GM18867 (cell line): Measurements from ENCODE around the gene ALDH2.
"Not testable (repeated sequence)": the region's sequence is repeated elsewhere in the genome, so short reads cannot be mapped to it uniquely, and the experiment has no call there.

Experiments
- ATAC-seq: cut with Tn5 transposase; IDR thresholded peaks from one replicate; pipeline ENCODE4 v1.9.1; 2021; ENCODE audit warnings: mild to moderate bottlenecking, moderate library complexity; ENCODE audit not compliant: unreplicated experiment

Gene ALDH2

DNA sequence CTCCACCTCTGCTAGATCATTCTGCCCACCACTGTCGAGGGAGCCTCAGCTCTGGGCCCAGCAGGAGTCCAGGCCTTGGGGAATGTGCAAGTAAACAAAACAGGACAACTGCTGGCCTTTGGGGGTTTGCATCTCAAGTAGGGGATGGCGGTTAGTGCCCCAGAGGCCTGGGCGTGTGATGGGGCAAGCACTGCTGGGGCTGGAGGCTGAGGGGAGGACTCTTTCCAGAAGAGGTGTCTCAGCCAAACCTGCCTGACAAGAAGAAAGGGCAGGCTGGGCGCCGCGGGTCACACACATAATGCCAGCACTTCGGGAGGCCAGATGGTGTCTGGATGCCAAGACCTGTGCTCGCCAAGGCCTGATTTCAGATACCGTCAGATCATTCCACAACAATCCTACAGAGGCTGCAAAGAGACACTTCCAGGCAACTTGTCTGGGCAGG lies 8.6 kb upstream of the ALDH2 start:
- no peak for ATAC-seq

DNA sequence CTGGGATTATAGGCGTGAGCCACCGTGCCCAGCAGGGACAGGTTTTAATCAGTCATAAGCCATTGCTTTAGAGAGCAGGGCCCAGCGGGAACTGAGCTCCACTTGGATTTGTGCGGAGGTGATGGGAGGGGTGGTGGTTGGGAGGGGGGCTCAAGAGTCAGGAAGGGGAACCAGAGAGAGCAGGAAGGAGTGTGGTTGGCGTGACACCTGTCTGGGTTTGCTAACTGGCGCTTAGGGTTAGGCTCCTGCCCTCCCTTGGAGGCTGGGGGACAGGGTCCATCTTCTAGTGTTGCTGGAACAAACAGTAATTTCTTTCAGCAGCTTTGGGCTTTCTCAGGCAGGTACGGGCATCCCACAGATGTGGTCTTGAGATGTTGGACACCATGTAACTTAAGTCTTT lies 7.5 kb upstream of the ALDH2 start:
- ATAC-seq, result no peak

DNA sequence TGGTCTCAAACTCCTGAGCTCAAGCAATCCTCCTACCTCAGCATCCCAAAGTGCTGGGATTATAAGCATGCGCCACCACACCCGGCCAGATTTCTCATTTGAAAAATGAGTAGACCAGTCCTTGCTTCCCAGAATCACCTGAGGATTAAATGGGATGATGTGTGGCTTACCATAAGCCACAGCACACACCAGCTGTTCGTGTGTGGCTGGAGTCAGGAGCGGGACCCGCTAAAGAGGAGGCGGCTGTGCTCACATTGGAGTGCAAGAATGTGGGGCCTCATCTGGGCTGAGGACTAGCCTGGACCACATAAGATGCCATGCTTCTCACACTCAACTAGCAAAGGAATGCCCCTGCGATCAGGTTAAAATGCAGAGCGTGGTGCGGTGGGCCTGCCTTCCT lies 6.7 kb upstream of the ALDH2 start:
- ATAC-seq, result no peak

DNA sequence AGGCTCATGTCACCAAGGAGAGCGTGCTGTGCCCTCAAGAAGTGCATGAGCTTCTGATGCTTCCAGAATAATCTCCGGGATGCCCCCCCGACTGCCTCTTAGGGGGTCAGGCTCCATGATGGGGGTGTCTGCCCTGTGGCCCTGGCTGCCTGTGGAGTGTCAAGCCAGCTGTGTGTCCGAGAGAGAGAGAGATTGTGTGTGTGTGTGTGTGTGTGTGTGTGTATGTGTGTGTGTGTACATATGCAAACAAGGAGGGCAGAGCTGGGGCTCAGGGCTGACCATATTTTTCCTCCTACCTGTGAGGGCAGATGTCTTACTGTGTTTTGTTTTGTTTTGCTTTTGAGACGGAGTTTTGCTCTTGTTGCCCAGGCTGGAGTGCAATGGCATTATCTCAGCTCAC lies 5.6 kb upstream of the ALDH2 start:
- no peak for ATAC-seq

DNA sequence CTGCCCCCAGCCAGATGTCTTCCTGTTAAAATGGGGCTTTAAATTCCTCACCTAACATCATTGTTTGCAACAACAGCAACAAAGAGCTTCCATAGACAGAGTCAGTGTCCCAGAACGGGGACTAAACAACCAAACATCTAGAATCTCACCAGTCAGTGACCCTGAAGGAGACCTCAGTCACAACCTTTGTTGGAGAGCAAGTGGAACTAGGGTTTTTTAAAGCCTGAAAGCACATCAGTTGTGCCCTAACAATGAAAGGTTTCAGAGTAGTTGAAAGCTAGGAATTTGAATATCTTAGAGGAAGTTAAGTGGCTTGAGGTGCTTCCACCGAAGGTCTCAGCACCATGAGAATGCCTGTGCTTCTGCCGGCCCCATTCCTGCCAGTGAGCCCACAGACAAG lies 5.0 kb upstream of the ALDH2 start:
- peak; percentile 30 for ATAC-seq

DNA sequence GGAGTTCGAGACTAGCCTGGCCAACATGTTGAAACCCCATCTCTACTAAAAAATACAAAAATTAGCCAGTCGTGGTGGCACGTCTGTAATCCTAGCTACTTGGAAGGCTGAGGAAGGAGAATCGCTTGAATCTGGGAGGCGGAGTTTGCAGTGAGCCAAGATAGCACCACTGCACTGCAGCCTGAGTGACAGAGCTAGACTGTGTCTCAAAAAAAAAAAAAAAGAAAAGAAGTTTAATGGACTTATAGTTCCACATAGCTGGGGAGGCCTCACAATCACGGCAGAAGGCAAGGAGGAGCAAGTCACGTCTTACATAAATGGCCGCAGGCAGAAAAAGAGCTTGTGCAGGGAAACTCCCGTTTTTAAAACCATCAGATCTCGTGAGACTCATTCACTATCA lies 3.2 kb upstream of the ALDH2 start:
- not testable (repeated sequence) for ATAC-seq

DNA sequence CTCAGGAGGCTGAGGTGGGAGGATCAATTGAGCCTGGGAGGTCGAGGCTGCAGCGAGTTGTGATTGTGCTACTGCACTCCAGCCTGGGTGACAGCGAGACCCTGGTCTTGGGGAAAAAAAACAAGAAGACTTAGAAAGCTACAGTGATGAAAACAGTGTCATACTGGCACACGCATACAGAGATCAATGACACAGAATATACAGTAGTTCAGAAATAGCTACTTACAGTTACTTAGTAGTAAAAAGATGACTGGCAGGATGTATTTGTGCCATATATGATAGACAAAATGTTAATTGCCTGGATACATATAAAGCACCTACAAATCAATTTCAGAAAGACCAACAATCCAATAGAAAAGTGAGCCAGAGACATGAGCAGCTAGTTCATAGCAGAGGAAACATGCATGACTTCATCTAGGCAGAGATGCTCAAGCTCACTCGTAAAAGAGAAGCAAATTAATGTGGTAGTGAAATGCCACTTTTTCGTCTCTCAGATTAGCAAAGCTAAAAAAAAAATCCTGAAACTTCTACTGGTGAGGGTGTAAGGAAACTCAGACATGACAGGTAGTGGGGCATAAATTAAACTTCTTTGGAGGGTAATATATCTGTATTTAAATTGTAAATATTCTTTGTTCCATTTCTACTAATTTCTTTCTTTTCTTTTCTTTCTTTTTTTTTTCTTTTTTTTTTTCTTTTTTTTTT lies 2.5 kb upstream of the ALDH2 start:
- peak; percentile 55 for ATAC-seq

DNA sequence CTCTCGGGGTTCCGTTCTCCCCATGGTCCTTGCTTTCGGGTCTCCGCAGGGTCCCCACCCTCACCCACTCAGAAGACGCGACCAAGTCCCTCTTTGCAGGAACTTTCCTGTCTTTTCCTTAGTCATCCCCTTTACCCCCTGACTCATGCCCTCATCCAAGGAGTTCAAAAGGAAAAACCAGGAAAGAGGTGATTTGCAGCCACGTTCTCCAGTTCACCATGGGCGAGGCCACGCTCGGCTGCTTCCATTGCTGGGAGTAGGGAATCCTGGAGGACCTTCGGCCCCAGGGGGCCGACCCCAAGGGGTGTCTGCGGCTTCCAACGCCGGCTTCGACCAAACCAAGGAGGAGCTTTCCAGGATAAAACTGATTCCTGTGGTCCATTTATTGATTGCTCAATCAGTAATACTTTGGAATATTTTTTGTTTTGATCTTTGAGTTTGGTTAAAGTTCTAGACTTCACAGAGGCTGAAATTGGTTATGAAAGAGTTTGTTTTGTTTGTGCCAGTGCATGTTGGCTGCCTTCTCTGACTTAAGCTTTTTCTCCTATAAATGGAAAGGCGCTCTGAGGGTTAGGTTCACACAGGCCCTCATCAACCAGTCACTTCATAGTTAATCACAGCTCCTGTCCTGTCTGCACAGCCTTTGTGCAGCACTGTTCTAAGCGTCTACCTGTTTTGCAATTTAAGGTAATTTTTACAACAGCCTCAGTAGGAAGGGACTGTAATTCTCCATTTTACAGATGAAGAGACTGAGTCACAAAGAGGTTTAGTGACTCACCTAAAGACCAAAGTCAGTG lies 827 bp downstream of the ALDH2 start:
- ATAC-seq, result no peak

DNA sequence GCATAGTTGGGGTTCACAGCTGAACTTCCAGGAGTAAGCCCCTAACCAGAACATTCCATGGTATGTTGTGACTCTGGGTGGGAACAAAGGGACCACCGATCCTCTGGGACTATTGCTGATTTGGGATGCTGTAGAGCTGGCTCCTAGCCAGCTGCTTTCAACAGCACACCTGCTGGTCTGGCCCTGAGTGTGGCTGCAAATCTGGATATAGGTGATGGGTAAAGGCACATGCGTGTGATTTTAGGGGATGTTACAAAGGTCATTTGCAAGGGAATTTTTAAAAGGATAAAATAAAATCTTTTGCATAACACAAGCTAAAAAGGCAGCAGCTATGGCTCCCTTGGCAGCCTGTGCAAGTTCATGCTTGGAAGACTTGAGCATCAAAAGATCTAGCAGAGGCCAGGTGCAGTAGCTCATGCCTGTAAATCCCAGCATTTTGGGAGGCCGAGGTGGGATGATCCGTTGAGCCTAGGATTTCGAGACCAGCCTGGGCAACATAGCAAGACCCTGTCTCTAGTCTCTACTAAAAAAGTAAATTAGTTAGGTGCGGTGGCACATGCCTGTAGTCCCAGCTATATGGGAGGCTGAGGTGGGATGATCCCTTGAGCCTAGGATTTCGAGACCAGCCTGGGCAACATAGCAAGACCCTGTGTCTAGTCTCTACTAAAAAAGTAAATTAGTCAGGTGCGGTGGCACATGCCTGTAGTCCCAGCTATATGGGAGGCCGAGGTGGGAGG lies 1.6 kb downstream of the ALDH2 start:
- no peak for ATAC-seq

DNA sequence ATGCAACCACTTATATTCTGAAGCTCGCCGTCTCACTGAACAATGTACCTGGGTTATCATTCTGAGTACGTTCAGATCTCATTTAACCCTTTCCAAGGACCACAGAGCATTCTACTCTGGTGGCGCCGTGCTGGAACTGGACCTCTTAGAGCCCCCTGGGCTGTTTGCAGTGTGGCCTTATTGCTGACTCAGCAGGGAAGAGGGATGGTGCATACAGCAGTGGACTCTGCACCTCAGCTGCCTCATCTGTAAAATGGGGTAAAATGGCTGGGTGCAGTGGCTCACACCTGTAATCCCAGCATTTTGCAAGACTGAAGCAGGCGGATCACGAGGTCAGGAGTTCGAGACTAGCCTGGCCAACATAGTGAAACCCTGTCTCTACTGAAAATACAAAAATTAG lies 2.9 kb downstream of the ALDH2 start:
- ATAC-seq, result no peak

DNA sequence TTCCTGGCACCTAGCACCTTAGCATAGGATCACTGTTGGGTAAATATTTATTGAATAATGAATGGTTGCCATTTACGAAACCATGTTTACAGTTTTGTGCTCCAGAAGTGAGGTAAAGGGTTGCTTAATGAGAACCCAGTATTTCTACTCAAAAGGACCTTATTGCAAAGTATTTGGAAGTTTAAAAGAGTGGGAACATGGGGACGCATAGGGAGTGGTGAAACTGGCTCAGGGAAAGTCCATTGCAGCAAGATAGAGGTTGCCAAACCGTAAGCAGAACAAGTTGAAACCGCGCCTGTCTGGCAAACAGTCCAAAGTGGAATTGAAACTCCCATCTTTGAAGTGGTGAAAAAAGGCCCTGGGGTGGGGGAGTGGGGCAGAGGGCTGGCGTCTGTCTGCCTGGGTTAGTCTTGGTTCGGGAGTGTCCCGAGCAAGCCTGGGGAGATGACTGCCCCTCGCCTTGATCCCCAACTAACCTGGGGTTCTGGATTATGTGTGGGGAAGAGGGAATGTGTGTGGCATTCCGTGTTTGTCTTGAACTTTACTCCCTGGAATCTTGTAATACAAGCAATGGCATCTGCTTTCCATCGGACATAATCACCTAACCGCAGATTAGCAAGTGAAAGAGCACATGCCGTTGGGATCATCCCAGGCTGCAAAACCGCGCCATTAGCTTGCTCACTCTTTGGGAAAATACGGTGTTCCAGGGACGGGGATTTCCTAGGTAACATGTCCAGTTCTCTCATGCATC lies 7.2 kb downstream of the ALDH2 start:
- no peak for ATAC-seq

DNA sequence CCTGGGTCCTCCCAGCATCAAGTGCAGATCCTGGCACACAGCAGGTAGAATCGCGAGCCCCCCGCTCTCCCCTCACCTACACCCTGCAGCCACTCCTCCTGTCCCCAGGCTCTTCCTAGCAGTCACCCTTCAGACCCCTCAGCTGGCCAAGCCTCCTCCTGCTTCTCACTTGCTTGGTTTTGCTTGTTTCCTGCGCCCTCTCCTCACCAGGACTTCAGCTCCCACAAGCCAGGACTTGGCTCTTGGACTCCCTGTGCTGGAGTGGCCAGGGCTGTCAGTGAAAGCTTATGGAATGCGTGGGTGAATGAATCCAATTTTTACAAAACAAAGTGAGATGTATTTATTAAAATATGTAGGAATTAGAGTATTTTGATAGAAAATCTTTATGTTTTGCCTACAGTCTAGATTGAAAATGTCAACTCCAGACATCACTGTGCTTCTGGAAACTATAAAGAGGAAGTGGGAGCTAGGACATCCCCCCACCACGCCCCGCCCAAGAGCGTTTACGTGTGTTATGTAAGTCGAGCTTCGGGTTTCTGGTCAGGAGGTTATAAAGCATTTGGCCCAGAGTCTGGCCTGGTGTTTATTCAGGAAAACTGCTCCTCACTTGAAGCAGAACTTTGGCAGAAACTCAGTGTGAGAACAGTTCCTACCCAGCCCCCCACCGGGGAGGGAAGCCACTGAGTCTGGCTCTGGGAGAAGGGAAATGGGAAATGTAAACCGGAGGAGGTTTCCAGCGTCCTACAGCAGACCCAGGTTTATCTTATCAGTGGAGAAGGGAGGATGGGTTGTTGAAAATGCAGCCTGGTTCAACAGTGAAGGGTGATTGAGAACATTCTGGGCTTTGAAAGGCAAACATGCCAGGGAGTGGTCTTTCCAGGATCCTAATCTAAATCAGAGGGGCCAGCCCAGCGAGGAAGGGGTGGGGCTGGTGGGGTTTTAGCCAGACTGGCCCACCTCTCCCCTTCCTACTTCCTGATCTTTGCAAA lies 8.8 kb downstream of the ALDH2 start:
- ATAC-seq, result peak; percentile 64

DNA sequence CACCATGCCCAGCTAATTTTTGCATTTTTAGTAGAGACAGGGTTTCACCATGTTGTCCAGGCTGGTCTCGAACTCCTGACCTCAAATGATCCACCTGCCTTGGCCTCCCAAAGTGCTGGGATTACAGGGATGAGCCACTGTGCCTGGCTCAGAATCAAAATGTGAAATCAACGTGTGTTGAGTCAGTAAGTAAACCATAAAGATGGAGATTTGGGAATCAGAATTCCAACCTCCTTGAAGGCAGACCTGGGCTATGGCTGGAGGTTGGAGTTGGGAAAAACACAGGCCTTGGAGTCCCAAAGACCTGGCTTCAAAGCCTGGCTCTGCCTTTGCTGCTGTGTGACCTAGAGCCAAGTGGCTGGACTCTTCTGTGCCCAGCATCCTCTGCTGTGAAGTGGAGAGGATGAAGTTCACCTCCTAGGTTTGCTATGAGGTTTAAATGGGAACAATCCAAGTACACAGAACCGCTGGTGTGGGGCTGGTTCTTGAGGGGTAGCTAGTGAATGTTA lies 10.2 kb downstream of the ALDH2 start:
- ATAC-seq, result no peak

DNA sequence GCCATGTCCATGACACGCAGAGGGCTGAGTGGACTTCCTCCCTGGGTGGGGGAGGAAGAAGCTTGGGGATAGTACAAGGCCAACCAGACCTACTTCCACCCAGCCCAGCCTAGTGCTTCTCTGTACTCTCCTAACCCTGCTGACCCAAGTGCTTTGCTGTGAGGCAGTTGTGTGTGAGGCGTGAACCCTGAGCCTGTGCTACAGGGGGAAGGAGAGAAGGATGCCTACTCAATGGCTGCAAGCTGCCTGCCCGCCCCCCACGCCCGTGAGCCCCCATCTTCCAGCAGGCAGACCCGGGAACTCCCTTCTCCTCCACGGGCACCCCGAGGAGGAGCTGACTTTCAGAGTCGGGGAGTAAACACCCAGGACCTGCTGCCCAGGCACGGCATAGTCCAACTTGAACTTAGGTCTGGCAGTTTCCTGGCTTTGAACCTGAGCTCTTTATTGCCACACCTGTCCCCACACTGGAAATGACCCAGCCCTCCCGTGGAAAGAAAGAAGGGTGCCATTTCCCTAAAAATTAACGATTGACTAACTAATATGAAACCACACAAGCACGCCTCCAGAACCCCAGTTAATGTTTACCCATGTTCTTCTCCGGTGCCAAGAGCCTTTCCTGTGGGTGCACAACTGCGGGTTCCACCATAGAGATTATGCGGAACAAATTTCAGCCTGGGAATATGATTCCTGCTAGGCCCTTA lies 10.8 kb downstream of the ALDH2 start:
- ATAC-seq, result no peak

DNA sequence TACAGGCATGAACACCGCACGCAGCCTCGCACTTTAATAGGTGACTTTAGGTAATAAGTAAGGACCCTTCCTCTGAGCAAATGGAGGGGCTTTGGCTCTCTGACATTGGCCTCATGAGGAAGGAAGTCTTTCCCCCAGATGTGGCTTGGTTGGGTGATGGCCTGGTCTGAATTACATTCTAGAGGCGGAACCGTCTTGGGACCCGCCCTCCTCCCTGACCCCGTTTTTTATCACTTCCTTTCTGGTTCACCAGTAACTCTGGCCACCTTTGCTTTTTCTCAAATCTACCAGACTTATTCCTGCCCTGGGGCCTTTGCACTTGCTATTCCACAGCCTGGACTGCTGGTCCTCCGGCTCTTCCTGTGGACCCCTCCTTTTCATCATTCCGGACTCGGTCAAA lies 13.4 kb downstream of the ALDH2 start:
- no peak for ATAC-seq

DNA sequence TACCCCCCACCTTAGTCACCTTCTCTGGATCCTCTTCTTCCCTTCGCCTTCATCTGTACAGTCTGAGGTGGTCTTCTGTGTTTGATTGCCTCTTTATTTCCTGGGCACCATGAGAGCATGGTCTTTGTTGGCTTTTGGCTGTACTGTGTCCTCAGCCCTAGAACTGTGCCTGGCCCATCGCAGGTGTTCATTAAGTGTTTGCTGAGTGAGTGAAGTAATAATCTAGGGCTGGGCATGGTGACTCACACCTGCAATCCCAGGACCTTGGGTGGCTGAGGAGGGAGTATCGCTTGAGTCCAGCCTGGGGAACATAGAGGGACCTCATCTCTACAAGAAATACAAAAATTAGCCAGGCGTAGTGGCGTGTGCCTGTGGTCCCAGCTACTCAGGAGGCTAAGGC lies 13.9 kb downstream of the ALDH2 start:
- ATAC-seq, result no peak

DNA sequence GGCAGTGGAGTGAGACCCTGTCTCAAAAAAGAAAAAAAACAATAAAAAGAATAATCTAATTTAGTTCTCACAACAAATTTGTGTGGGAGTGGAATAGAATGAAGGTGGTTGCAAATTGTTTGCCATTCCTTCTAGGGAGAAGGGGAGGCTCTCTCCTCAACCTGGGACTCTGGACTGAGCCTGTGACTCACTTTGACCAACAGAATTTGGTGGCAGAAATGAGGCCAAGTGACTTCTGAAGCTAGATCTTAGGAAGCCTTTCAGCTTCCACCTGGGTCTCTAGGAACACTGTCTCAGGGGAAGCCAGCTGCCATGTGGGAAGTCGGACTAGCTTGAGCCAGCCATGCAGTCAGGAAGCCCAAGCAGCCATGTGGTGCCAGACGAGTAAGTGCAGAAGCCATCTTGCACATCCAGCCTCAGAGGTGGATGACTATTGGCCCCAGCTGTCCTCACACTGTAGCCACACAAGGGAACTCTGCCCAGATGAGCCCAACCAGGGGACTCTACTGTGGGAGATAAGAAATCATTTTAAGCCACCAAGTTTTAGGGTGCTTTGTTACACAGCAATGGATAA lies 14.4 kb downstream of the ALDH2 start:
- ATAC-seq, result no peak

DNA sequence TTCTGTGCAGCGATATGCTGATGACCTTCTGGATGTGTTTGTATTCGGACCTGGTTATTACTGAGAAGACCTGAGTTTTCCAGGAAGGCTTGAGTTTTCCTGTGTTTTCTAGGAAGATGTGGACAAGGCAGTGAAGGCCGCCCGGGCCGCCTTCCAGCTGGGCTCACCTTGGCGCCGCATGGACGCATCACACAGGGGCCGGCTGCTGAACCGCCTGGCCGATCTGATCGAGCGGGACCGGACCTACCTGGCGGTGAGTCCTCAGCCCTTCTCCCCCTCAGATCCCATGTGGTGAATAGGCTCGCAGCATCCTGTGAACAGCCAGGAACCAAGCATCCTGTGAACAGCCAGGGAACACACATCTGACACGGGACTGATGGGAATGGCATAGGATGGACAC lies 16.3 kb downstream of the ALDH2 start:
- ATAC-seq, result no peak

DNA sequence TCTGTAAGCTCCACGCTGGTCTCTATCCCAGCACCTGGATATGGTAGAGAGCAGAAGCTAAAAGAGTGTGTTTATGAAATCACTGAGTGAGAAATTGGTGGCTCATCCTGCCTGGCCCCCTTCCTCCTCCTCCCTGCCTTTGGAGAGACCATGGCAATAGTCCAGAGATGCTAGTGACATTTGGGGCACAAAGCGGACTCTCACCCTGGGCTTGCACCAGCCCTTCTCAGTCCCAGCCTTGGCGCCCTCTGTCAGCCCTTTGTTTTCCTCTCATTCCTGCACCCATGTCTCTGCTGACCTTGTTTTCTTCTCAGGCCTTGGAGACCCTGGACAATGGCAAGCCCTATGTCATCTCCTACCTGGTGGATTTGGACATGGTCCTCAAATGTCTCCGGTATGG lies 18.2 kb downstream of the ALDH2 start:
- no peak for ATAC-seq
